Liver (tissue), 9 donors: ENCODE measurements around the gene MPND. TPM values are rescaled to one million over a fixed set of nuclear protein-coding genes. Genes with fewer than 3 reads are reported as not detected.
A peak's percentile ranks its signal among the peaks of the same experiment; 100 is the strongest.

ENCODE experiments used
- DNase-seq: peaks from one replicate; pipeline ENCODE4 v3.0.0-alpha.2; 2017; ENCODE audit warnings: low spot score
- H3K27ac ChIP-seq, 2 donors: one replicate each; pipeline ENCODE4 v1.7.0; 2013; ENCODE audit warnings: inconsistent platforms in 2 of 2, low read length in 2 of 2, control low read depth in 1 of 2, low read depth in 1 of 2, mild to moderate bottlenecking in 1 of 2
- H3K27me3 ChIP-seq, 4 donors: one replicate each; pipeline versions ENCODE4 v1.6.1 to v1.7.0; 2013; ENCODE audit warnings: low read length in 3 of 4, inconsistent platforms in 1 of 4, mild to moderate bottlenecking in 1 of 4, moderate library complexity in 1 of 4; ENCODE audit not compliant: control insufficient read depth in 4 of 4, insufficient read depth in 4 of 4
- H3K36me3 ChIP-seq, 4 donors: one replicate each; pipeline versions ENCODE4 v1.6.1 to v1.7.0; 2013; ENCODE audit warnings: low read length in 3 of 4, mild to moderate bottlenecking in 3 of 4, low read depth in 1 of 4, moderate library complexity in 1 of 4; ENCODE audit not compliant: control insufficient read depth in 4 of 4, insufficient read depth in 3 of 4
- H3K4me1 ChIP-seq, 4 donors: one replicate each; pipeline versions ENCODE4 v1.6.1 to v1.7.0; 2013; ENCODE audit warnings: low read length in 3 of 4, mild to moderate bottlenecking in 3 of 4, moderate library complexity in 1 of 4; ENCODE audit not compliant: control insufficient read depth in 4 of 4, insufficient read depth in 4 of 4
- H3K4me3 ChIP-seq, 3 donors: one replicate each; pipeline versions ENCODE4 v1.6.1 to v1.7.0; 2013; ENCODE audit warnings: low read length in 3 of 3, control low read depth in 1 of 3, low read depth in 1 of 3, mild to moderate bottlenecking in 1 of 3
- H3K9ac ChIP-seq, 2 donors: one replicate each; pipeline ENCODE4 v1.7.0; 2013; ENCODE audit warnings: low read length in 2 of 2, mild to moderate bottlenecking in 2 of 2, moderate library complexity in 2 of 2, control low read depth in 1 of 2, low read depth in 1 of 2
- H3K9me3 ChIP-seq, 4 donors: one replicate each; pipeline versions ENCODE4 v1.6.1 to v1.7.0; 2013; ENCODE audit warnings: low read length in 3 of 4; ENCODE audit not compliant: control insufficient read depth in 4 of 4
- EGR1 ChIP-seq, 2 donors: IDR thresholded peaks; 2 replicates each; pipeline ENCODE4 v1.6.1; 2016 to 2018; ENCODE audit warnings: antibody characterized with exemption in 2 of 2, low read depth in 2 of 2
- FOXA1 ChIP-seq: IDR thresholded peaks from 2 replicates; pipeline ENCODE4 v1.6.1; 2016; ENCODE audit warnings: antibody characterized with exemption
- FOXA2 ChIP-seq: IDR thresholded peaks from 2 replicates; pipeline ENCODE4 v1.6.1; 2016; ENCODE audit warnings: antibody characterized with exemption
- GABPA ChIP-seq, 2 donors: IDR thresholded peaks in 1 of 2; conservative IDR thresholded peaks in 1 of 2; 2 replicates each; pipeline ENCODE4 v1.6.1; 2016; ENCODE audit warnings: antibody characterized with exemption in 2 of 2, mild to moderate bottlenecking in 1 of 2, moderate library complexity in 1 of 2
- HNF4A ChIP-seq, 2 donors: conservative IDR thresholded peaks; 2 replicates each; pipeline ENCODE4 v1.6.1; 2016; ENCODE audit warnings: antibody characterized with exemption in 2 of 2, mild to moderate bottlenecking in 2 of 2
- JUND ChIP-seq, 2 donors: IDR thresholded peaks; 2 replicates each; pipeline ENCODE4 v1.6.1; 2016; ENCODE audit warnings: antibody characterized with exemption in 2 of 2
- NR2F2 ChIP-seq: IDR thresholded peaks from 2 replicates; pipeline ENCODE4 v1.6.1; 2016; ENCODE audit warnings: antibody characterized with exemption
- RXRA ChIP-seq, 2 donors: IDR thresholded peaks; 2 replicates each; pipeline ENCODE4 v1.6.1; 2017 to 2018; ENCODE audit warnings: antibody characterized with exemption in 2 of 2, mild to moderate bottlenecking in 1 of 2
- TAF1 ChIP-seq: conservative IDR thresholded peaks from 2 replicates; pipeline ENCODE4 v1.6.1; 2016; ENCODE audit warnings: antibody characterized with exemption, mild to moderate bottlenecking
- WGBS: extraction: QIAGEN DNeasy Blood & Tissue Kit; methylation state at CpG from one replicate; pipeline ENCODE4 v1.1.7; 2013; 5-methylcytosine and 5-hydroxymethylcytosine counted together
- polyA plus RNA-seq, 2 donors: library from polyadenylated mRNA; stranded (reverse) in 1 of 2; unstranded in 1 of 2; fragments of 200-250 nt in 1 of 2; fragments of >200 nt in 1 of 2; fragmentation: Nextera tagmentation in 1 of 2; extraction: Ambion mirVana in 1 of 2; gene quantifications; one replicate each; pipeline versions ENCODE4 v1.2.1 to v1.2.3, GENCODE V29; 2013 to 2015
- total RNA-seq, 2 donors: library from RNA; depleted of rRNA; stranded (reverse); fragments of >200 nt; gene quantifications; one replicate each; pipeline ENCODE4 v1.2.3, GENCODE V29; 2014
- TF ChIP-seq, protein P1 (sequence below): IDR thresholded peaks from 2 replicates; pipeline ENCODE4 v1.6.1; 2016; ENCODE audit warnings: antibody characterized with exemption
- TF ChIP-seq, protein P2 (sequence below): IDR thresholded peaks from 2 replicates; pipeline ENCODE4 v1.6.1; 2016; ENCODE audit warnings: antibody characterized with exemption, mild to moderate bottlenecking
- TF ChIP-seq, protein P3 (sequence below): IDR thresholded peaks from 2 replicates; pipeline ENCODE4 v1.6.1; 2016; ENCODE audit warnings: antibody characterized with exemption
- donor health status: healthy.
- donor health status: healthy.
- donor health status: healthy.
- donor health status: healthy.
- donor health status: healthy.

The MPND gene
- total and polyA plus RNA-seq, 4 donors, result 4.7 to 9.9 (median 9.2) TPM

DNA sequence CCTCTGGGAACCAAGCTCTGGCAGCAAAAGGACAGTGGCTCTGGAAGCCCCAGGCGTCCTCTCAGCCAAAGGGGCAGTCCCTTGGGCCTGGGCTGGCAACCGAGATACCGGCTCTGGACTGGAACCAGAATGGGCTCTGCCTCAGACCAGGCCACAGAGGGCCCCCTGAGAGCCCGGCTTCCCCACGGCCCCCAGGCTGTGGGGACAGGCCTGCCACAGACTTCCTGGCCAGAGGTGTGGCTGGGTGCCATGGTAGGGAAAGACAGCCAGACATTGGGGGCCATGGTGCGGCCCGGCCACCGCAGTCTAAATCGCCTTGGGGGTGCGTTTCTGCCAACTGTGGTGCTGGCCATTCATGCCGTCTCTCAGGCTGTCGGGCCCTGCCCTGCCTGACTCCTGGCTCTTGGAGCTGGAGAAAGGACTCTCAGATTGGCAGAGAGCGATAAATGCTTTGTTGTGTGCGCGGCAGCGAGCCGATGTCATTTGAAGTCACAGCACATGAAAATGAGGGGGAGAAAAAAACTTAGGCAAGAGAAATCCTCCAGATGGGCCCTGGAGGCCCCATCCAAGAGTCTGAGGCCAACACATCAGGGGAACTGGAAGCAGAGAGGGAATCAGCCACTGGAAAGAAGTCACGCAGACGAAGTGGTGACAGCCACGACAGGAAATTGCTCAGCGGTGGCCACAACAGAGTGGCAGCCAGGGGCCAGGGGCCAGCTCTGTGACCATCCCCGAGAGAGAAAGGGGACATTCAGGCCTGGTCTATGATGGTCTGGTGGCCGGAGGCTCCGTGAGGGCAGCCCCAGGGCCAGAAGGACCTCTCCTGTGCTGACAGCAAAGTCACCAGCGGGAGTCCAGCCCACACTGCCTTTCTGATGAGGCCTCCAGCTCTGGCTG lies 30.5 kb downstream of the MPND start:
- Histone ChIP-seq H3K36me3 (peaks cover 0 to 2% (median 0%) of the 10 kb centered on the region in 4 donors), H3K27ac (peak overlapping the region; percentile 79 to 88), H3K9ac (peak overlapping the region in 1 of 2 donors; percentile 14), H3K9me3 (no peaks in the 10 kb centered on the region), H3K4me3 (no peak overlapping the region), H3K27me3 (no peaks in the 10 kb centered on the region), H3K4me1 (peaks cover 22 to 91% (median 58%) of the 10 kb centered on the region in 4 donors)
- 66% methylated on average over 25 of the region's 25 CpGs for WGBS
- DNase-seq, result no peak
- no peak for TF ChIP-seq HNF4A (conservative IDR thresholded peaks at IDR 0.05)
- TF ChIP-seq, protein P1, sequence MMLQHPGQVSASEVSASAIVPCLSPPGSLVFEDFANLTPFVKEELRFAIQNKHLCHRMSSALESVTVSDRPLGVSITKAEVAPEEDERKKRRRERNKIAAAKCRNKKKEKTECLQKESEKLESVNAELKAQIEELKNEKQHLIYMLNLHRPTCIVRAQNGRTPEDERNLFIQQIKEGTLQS, result no peak
- TF ChIP-seq TAF1, result no peak
- no peak for TF ChIP-seq RXRA (IDR thresholded peaks at IDR 0.05)
- TF ChIP-seq JUND (IDR thresholded peaks at IDR 0.05), result no peak
- TF ChIP-seq GABPA (IDR thresholded peaks at IDR 0.05 in 1 of 2, conservative IDR thresholded peaks at IDR 0.05 in 1 of 2), result no peak
- no peak for TF ChIP-seq FOXA2

DNA sequence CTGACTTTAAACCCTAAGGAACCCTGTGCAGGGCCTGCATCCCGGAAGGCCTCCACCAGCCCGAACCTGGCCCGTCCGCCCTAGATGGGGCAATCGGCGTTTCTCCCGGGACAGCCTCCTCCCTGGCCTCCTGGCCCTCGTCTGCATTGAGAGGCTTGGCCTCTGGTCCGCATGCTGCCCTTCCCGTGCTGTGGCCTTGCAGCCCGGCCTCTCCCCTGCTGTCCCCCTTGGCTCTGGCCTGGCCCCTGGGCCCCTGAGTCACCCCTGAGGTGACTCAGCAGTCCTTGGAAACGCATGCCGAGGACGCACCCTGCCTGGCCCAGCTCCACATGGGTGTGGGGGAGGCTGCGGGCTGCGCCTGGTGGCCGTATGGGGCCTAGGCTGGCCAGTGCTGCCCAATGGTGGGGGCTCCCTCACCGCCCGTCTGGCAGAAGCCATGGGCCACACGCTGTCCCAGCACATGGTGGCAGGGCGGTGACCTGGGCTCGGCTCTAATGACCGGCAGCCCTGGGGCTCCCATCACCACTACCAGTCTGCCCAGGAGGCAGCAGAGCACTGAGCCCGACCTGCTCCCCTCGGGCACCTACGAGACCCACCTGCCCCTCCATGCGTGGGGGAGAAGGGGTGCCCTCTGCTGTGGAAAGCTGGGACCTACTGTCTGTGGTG lies 31.3 kb downstream of the MPND start:
- peak overlapping the region; percentile 79 to 88 for H3K27ac ChIP-seq
- peaks cover 0 to 2% (median 0%) of the 10 kb centered on the region in 4 donors for H3K36me3 ChIP-seq
- H3K4me3 ChIP-seq, result no peak overlapping the region
- peak; percentile 85 for DNase-seq
- H3K9ac ChIP-seq, result peak overlapping the region in 1 of 2 donors; percentile 14
- H3K9me3 ChIP-seq, result no peaks in the 10 kb centered on the region
- no peaks in the 10 kb centered on the region for H3K27me3 ChIP-seq
- 66% methylated on average over 27 of the region's 27 CpGs for WGBS
- TF ChIP-seq JUND (IDR thresholded peaks at IDR 0.05), result peak in 1 of 2 donors; percentile 13
- TF ChIP-seq RXRA (IDR thresholded peaks at IDR 0.05), result no peak
- TF ChIP-seq GABPA (IDR thresholded peaks at IDR 0.05 in 1 of 2, conservative IDR thresholded peaks at IDR 0.05 in 1 of 2), result no peak
- TF ChIP-seq FOXA1, result no peak
- TF ChIP-seq, protein P2, sequence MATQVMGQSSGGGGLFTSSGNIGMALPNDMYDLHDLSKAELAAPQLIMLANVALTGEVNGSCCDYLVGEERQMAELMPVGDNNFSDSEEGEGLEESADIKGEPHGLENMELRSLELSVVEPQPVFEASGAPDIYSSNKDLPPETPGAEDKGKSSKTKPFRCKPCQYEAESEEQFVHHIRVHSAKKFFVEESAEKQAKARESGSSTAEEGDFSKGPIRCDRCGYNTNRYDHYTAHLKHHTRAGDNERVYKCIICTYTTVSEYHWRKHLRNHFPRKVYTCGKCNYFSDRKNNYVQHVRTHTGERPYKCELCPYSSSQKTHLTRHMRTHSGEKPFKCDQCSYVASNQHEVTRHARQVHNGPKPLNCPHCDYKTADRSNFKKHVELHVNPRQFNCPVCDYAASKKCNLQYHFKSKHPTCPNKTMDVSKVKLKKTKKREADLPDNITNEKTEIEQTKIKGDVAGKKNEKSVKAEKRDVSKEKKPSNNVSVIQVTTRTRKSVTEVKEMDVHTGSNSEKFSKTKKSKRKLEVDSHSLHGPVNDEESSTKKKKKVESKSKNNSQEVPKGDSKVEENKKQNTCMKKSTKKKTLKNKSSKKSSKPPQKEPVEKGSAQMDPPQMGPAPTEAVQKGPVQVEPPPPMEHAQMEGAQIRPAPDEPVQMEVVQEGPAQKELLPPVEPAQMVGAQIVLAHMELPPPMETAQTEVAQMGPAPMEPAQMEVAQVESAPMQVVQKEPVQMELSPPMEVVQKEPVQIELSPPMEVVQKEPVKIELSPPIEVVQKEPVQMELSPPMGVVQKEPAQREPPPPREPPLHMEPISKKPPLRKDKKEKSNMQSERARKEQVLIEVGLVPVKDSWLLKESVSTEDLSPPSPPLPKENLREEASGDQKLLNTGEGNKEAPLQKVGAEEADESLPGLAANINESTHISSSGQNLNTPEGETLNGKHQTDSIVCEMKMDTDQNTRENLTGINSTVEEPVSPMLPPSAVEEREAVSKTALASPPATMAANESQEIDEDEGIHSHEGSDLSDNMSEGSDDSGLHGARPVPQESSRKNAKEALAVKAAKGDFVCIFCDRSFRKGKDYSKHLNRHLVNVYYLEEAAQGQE, result no peak
- TF ChIP-seq NR2F2, result peak; percentile 36
- no peak for TF ChIP-seq TAF1
- TF ChIP-seq, protein P1, result no peak
- TF ChIP-seq, protein P3, sequence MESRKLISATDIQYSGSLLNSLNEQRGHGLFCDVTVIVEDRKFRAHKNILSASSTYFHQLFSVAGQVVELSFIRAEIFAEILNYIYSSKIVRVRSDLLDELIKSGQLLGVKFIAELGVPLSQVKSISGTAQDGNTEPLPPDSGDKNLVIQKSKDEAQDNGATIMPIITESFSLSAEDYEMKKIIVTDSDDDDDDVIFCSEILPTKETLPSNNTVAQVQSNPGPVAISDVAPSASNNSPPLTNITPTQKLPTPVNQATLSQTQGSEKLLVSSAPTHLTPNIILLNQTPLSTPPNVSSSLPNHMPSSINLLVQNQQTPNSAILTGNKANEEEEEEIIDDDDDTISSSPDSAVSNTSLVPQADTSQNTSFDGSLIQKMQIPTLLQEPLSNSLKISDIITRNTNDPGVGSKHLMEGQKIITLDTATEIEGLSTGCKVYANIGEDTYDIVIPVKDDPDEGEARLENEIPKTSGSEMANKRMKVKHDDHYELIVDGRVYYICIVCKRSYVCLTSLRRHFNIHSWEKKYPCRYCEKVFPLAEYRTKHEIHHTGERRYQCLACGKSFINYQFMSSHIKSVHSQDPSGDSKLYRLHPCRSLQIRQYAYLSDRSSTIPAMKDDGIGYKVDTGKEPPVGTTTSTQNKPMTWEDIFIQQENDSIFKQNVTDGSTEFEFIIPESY, result no peak
- no peak for TF ChIP-seq EGR1 (IDR thresholded peaks at IDR 0.05; ENCODE audit: low read depth in 2 of 2)
- peaks cover 30 to 91% (median 61%) of the 10 kb centered on the region in 4 donors for H3K4me1 ChIP-seq
